Measurements from ENCODE around the gene CTNNA2.

The CTNNA2 gene

DNA sequence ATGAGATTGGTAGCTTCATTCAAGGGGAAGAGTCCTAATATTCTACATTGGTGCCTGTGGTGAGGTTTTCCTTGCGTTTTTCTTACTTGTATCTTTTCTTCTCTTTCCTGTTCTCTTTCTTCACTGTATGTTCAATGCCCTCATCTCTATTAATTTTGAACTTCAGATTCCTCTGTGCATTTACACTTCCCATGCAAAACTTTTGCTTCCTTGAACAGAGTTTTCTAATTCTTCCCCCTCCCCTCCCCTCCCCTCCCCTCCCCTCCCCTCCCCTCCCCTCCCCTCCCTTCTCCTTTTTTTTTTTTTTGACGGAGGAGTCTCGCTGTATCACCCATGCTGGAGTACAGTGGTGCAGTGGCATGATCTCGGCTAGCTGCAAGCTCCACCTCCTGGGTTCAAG lies 403.4 kb downstream of the CTNNA2 start:
- DNase-seq (ENCODE audit: low read depth in 2 of 3, low spot score in 2 of 3) = no peak

DNA sequence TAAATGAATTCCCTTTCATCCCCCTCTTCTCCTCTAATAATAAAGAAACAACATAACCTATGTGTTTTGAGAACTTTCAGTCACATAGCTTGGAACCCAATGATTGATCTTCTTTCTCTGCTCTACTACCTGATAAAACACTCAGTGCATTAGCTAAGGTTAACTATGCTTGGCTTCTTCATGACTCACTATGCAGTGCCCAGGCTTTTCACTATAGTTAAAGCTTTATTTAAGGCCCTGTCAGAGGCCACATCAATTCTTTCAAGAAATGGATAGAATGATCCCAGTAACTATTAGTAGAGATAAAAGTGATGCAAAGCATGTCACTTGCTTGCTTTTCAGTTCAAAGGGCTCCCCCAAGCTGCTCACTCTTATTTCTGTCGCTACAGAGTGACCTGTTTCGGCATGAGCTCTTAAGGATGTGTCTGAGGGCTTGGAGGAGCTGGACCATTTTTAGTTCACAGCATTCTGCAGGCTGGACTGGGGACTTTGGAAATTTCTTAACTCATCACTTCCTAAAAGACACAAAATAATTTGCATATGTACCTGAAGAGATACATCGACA lies 407.7 kb downstream of the CTNNA2 start:
- no peak for DNase-seq (ENCODE audit: low read depth in 2 of 3, low spot score in 2 of 3)

DNA sequence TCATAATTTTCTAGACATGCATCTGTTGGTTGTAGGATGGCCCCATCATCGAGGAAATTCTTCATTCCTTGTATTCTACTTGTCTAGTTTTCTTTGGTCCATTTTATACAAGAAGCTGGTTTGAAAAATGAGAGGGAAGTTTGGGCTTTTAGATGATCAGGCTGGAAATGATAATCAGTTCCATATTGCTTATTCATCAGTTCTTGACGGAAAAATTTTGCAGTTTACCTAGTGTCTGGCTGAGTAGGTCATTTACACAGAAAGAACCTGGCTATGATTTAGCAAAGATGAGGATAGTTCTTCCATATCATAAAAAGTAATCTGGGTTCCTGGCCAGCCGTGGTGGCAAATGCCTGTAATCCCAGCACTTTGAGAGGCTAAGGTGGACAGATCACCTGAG lies 416.8 kb downstream of the CTNNA2 start:
- DNase-seq (ENCODE audit: low read depth in 2 of 3, low spot score in 2 of 3) = no peak

DNA sequence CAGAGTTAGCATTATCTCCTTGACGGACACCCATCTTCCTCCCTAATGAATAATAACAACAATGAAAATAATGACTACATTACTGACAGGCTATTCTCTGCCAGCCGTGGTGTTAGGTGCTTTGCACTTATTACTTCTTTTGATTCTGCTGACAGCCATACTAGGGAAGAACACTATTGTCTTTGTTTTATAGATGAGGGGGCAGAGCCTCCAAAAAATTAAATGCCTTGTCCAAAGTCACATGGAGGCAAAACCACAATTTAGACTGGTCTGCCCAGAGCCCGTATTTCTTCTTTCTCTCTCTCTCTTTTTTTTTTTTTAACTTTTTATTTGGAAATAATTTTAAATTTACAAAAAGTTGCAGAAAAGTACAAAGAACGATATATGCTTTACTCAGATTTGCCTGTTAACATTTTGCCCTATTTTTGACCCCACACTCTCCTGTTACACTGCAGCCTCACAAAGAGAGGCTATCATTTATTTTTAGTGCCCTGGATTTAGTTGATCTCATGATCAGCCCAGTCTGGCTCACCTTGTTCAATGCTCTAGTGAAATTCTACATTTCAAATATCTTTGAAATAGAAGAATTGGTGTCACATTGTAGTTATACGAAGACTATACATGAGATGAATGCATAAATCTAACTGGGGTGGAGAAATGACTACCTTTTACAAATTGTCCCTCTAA lies 422.3 kb downstream of the CTNNA2 start:
- no peak for DNase-seq (ENCODE audit: low read depth in 2 of 3, low spot score in 2 of 3)

DNA sequence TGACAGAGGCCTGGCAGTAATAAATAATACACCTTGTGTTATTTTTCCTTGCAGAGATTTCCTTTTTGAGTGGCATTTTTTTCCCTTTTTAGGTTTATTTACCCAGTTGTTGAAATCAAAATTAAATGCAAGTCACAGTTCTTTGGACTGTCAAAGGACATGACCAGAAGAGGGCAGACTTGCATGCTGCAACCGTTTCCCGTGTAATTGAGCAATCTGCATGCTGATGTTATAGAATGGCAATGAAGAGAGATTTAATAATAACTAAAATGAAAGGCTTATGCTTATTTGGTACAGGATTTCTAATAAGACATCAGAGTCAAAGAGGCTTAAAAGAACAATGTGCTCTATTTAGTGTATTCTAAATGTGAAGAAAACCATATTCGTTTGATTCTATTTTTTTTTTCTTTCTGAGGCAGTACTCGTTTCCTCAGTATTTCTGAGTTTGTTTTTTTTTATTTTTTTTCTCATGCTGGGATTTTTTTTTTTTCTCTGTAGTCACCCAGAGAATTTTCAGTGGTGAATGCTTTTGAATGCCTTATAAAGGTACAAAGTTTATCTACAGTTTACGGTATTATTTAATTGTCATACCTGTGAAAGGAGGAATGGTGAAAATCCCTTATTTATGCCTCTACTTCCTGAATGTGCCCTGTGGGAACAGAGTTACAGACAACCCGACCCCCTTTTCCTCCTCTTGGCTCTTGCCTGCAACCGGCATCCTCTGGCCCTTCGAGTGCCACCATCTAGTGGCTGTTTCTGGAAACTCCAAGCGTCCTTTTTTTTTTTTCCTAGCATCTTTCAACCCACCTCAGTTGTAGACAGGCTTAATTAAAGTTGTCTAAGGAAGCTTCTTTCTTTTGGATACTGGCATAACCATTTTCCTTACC lies 423.2 kb downstream of the CTNNA2 start:
- no peak for DNase-seq (ENCODE audit: low read depth in 2 of 3, low spot score in 2 of 3)

DNA sequence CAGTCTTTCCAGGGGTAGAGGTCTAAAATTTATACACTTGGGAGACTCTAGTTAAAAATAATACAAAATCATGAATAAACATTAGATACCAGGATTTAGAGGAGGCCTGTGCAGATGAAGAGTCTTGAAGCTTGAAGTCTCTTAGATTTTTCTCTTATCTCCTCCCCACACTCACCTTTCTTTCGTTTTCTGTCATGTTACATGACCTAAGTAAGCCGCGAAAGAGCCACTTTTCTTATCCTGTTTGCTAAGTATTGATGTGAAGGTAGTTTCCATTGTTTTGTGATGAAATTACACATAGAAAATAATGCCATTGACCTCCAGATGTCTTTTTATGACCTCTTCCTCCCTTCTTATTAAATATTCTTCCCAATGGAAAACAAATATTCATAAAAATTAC lies 423.9 kb downstream of the CTNNA2 start:
- DNase-seq (ENCODE audit: low read depth in 2 of 3, low spot score in 2 of 3) = no peak

DNA sequence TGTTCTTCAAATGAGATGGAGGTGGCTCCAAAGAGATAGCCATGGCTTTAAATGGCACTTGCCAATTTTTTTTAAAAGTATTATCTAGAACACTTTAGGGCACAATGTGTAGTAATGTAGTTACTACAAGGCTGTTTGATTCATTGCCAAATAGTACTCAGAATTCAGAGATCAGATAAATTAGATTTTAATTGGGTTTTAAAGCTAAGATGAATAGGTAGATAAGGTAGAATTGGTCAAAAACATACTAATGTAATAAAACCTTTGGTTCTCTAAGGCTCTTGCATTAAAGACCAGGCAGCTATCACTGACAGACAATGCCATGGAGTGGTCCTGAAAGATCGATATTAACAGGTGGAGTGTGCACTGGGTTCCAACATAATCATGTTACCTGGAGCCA lies 425.8 kb downstream of the CTNNA2 start:
- no peak for DNase-seq (ENCODE audit: low read depth in 2 of 3, low spot score in 2 of 3)

DNA sequence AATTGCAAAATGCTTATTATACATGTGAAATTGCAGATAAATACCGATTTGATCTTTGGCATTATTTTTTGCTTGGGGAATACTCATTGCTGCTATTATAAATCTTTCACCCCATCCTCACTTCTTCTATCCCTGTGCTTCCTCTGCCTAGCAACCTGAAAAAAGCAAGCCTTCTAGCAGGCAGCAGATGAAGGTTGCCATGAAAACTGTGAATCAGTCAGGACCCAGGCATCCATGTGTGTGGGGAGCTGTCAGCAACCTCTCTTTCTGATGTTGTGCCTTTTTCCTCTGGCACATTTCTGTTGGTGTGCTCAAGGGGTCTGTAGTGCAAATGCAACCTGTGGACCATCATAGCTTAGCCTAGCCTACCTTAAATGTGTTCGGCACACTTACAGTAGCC lies 427.5 kb downstream of the CTNNA2 start:
- DNase-seq (ENCODE audit: low read depth in 2 of 3, low spot score in 2 of 3) = no peak

DNA sequence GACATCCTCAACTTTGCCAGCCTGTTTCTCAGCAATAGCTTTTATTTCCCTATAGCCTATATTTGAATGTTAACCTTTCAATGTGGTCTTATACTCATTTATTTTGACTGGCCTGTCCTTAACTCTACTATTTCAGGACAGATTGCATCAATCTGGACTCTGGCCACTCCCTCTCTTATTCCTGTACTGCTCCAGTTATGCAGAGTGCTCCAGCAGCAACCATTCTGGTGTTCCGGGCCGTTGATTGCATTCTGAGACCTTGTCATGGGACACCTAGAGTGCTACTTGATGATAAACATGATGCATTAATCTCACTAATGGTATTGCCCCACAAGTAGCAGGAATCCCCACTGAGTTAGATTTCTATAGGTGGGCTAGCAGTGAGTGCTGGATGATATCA lies 428.3 kb downstream of the CTNNA2 start:
- no peak for DNase-seq (ENCODE audit: low read depth in 2 of 3, low spot score in 2 of 3)

DNA sequence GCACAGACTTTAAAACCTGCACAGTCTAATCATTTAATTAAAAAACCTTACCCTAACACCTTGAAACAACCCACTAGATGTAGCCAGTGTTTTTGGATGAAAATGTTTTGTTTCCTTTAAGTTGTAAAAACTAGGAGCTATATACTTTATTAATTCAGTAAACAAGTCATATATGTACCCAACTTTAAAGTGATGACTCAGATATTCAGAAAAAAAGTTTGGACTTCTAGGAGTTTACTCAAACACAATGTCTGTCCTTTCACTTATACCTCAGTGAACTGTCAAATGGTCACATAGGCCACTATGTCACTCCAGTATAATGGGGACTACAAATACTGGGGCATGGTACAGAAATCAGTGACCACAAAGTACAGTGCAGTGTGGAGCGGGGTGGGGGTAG lies 431.4 kb downstream of the CTNNA2 start:
- no peak for DNase-seq (ENCODE audit: low read depth in 2 of 3, low spot score in 2 of 3)

DNA sequence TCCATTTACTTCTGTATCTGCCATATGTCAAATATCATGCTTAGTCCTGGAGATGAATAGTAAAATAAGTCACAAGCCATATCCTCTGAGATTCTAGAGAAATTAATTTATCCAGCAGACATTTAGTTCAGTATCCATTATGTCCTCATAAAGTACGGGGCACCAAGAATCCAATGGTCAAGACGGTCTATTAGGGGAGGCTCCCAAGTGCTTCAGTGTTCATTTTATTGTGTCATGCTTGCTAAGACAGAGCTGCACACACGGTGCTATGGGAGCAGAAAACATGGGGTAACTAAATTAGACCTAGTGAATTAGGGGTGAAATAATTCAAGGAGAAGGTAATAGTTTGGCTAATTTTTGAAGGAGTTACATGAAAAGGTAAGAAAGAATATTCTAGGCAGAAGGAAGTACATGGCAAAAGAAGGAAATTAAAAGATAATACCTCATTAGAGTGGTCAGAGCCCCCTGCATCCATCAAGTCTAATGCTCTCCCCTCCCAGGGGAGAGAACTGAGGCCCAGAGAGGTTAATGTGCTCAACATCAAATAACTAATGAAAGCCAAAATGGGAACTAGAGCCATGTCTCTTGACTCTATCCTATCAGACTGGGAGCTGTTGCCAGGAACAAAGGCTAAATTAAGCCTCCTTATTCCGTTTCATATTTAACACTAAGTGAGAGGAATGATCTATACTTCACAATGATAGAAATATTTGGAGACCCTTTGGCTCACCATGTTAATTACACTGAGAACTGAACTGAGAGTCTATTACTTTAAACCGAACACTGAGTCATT lies 433.0 kb downstream of the CTNNA2 start:
- DNase-seq (ENCODE audit: low read depth in 2 of 3, low spot score in 2 of 3) = no peak

DNA sequence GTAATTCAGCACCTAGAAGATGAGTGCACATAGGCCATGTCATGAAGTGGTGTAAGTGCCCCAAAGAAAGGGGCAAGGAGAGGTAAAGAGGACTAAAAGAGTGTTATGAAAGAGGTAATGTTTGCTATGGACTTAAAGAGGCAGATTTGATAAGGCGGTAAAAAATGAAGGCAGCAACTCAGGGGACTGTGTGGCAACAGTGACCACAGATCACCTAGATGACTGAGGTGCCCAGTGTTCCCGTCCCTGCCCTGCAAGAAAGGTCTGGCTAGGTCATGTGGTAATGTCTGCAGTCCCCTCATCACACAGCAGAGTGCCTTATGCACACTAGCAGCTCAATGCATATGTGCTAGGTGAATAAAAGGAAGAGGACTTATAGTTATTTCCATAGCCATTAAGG lies 434.9 kb downstream of the CTNNA2 start:
- no peak for DNase-seq (ENCODE audit: low read depth in 2 of 3, low spot score in 2 of 3)

DNA sequence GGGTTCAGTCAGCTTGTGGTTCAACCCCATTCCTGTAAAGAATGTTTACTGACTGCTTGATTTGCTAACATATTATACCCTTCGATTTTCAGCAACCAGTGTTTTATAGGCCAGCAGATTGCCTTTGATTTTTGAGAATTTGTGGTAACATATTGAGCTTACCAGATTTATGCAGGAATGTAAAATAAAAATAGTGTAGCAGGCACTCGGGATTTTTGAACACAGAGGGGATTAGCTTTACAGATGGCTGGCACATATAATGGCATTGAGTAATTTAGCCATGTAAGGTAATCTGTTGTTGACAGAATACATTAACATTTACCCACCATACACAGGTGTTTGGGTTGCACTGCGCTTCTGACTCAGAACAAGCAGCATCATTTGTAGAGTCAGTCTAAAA lies 437.7 kb downstream of the CTNNA2 start:
- DNase-seq (ENCODE audit: low read depth in 2 of 3, low spot score in 2 of 3) = no peak

DNA sequence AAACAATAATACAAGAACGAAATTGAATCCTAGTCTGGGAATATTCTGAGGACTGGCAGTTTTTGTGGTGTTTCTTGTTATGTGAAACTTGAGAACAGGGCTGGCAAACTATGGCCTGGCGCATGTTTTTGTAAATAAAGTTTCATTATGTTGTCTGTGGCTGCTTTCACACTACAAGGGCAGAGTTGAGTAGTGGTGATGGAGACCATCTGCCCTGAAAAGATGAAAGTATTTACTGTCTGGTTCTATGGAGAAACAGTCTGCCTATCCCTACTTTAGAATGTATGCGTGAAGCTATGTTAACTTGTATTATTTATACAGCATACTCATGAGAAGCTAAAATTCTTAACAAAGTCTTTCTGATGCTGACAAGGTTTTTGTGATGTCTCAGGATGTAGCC lies 439.8 kb downstream of the CTNNA2 start:
- DNase-seq (ENCODE audit: low read depth in 2 of 3, low spot score in 2 of 3) = no peak

DNA sequence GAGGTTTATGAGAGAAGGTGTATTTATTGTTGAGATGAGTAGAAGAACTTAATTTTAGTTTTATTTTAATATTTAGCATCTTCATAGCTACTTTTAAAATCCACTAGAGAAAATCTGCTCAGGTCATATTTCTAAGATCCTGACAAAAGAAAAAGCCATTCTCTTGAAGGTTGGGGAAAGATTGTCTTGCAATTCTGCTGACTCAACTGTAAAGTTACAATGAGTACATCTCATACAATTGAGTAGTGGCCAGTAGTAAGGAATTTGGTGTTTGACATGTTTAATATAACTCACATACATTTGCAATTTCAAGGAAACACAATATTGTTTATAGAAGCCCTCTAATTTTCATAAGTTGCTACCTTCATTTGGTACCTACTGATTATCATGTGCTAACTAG lies 447.2 kb downstream of the CTNNA2 start:
- DNase-seq (ENCODE audit: low read depth in 2 of 3, low spot score in 2 of 3) = no peak

DNA sequence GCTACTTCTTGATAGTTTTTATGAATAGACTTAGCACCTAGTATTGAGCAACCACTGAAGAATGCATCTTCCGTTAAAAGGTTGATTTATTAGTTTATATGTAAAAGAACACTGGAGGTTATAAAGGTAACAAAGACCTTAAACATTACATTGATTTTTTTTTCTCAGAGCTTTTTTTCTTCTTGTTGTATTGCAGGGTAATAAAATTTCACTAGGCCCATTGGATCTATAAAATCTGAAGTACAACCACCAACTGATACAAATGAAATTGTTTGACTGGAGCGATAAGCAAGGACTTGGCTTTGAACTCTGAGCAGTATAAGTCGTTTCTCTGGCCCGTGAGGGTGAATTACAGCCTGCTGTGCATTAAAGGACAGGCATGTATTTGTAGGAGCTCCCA lies 447.7 kb downstream of the CTNNA2 start:
- DNase-seq (ENCODE audit: low read depth in 2 of 3, low spot score in 2 of 3) = no peak

DNA sequence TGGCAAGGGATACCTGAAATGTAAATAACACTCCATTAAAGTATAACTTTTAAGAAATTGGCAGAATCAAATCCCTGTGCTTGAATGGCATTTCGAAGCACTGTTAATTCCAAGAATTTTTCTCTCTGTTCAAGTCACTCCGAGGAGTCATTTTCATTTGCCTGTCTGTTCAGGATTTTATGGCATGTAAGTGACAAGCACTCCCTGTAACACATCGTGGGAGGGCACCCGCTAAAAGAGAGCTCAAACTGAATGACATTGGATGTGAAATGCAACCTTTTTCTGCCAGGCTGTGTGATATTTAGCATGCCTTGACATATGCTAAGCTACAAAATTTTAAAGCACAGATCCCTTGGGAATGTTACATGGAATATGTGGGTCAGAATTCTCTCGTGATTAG lies 452.1 kb downstream of the CTNNA2 start:
- DNase-seq (ENCODE audit: low read depth in 2 of 3, low spot score in 2 of 3) = no peak

DNA sequence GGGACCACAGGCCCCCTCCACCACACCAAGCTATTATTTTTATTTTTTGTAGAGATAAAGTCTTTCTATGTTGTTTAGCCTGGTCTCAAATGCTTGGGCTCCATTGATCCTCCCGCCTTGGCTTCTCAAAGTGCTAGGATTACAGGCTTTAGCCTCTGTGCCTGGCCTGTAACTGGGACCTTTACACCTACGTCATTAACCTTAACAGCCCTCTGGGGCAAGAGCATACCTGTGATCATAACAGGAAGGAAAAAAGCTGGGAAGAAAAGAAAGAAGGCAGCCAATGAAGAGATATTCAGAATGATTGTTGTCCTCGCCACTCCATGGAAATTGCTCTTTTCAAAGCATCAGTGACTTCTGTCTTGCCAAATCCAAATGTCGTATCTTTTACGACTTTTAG lies 453.5 kb downstream of the CTNNA2 start:
- no peak for DNase-seq (ENCODE audit: low read depth in 2 of 3, low spot score in 2 of 3)

DNA sequence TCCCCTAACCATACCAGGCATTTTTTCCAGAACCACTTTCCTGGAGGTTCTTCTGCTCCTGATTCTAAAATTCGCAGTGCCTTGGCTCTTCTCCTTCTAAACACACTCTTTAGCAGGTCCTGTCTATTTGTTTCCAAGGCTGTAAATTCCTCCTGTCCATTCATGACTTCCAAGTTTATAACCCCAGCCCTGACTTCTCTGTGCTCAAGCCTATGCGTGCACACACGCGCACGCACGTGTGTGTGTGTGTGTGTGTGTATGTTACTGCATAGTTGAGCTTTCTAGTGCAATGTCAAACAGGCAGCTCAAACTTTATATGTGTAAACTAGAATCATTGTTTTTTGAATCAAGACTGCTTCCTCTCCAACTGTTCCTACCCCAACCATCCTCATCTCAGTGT lies 454.0 kb downstream of the CTNNA2 start:
- DNase-seq (ENCODE audit: low read depth in 2 of 3, low spot score in 2 of 3) = no peak

DNA sequence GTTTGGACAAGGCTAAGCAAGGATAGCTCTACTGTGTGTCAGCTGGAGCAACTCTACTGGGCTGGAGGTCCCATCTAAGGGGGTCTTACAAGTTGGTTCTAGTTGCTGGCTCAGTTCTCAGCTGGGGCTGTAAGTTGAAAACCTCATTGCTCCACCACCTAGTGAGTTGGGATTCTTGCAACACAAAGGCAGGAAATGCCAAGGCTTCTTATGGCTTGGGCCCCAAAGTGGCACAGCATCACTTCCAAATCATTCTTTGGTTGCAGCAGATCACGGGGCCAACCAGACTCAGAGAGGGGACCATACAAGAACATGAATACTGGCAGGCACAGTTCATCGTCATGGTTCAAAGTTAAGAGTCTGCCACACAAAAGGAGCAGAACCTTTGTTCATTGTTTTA lies 459.0 kb downstream of the CTNNA2 start:
- no peak for DNase-seq (ENCODE audit: low read depth in 2 of 3, low spot score in 2 of 3)

DNA sequence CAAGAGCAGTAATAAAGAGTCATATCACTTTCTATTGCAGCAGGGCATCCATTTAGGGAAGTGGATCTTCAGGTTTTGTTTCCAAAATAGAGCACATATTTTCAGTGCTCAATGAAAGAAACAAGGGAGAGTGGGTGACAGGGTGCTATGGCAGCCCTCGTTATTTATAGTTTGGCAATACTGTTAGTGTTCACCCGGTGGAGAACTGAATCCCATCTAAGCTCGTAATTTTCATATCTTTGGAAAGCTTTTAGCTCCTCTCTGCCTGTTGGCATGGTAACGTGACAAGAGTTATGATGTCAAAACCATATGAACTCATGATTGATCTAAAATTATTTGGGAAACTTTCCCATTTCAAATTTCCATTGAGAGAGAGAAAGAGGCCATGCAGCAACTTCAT lies 459.8 kb downstream of the CTNNA2 start:
- no peak for DNase-seq (ENCODE audit: low read depth in 2 of 3, low spot score in 2 of 3)

Data from activated CD8-positive, alpha-beta memory T cell treated with anti-CD3 and anti-CD28 coated beads for 48 hours (primary cell).